OCI-LY3 (cell line): ENCODE data around the gene IFNLR1.

Experiments
- H2AFZ ChIP-seq: fragments of 200-600, 300-600 bp; shearing (Covaris generic); 2 replicates; pipeline ENCODE4 v1.6.0; 2014; ENCODE audit warnings: antibody characterized with exemption, low read depth, low read length
- H3K27ac ChIP-seq: fragments of 200-600, 300-600 bp; sonication (generic); 2 replicates; pipeline ENCODE4 v1.5.1; 2014; ENCODE audit warnings: mild to moderate bottlenecking, low read length, moderate library complexity, mixed read lengths
- H3K27me3 ChIP-seq: fragments of 200-600, 300-600 bp; sonication (generic); 2 replicates; pipeline ENCODE4 v1.6.1; 2014; ENCODE audit warnings: low read depth, low read length, mixed read lengths
- H3K36me3 ChIP-seq: fragments of 200-600, 300-600 bp; sonication (generic); replicated peaks from 2 replicates; pipeline ENCODE3; 2014; ENCODE audit warnings: low read depth, low read length, mixed read lengths
- H3K4me1 ChIP-seq: fragments of 300-600, 200-600 bp; sonication (generic); 2 replicates; pipeline ENCODE4 v1.6.1; 2014; ENCODE audit warnings: low read length, mixed read lengths
- H3K4me2 ChIP-seq: fragments of 200-600, 300-600 bp; sonication (generic); 2 replicates; pipeline ENCODE4 v1.6.1; 2014; ENCODE audit warnings: low read length, mixed read lengths
- H3K4me3 ChIP-seq: fragments of 300-600, 200-600 bp; sonication (generic); 2 replicates; pipeline ENCODE4 v1.5.1; 2014; ENCODE audit warnings: antibody characterized with exemption, mild to moderate bottlenecking, low read length, moderate library complexity
- H3K79me2 ChIP-seq: fragments of 300-600, 200-600 bp; shearing (Covaris generic); 2 replicates; pipeline ENCODE4 v1.6.1; 2014; ENCODE audit warnings: mild to moderate bottlenecking, low read length, mixed read lengths
- H3K9ac ChIP-seq: fragments of 300-600, 200-600 bp; shearing (Covaris generic); 2 replicates; pipeline ENCODE4 v1.6.0; 2014; ENCODE audit warnings: mild to moderate bottlenecking, low read length, moderate library complexity
- H3K9me3 ChIP-seq: fragments of 200-600, 300-600 bp; shearing (Covaris generic); 2 replicates; pipeline ENCODE4 v1.6.1; 2014; ENCODE audit warnings: low read length, mixed read lengths; ENCODE audit not compliant: insufficient read depth
- H4K20me1 ChIP-seq: fragments of 200-600, 300-600 bp; sonication (generic); 2 replicates; pipeline ENCODE4 v1.6.1; 2016; ENCODE audit warnings: low read length, mixed read lengths; ENCODE audit not compliant: insufficient read depth
- EZH2phosphoT487 ChIP-seq: fragments of 200-600 bp; shearing (Covaris generic); IDR thresholded peaks from 2 replicates; pipeline ENCODE4 v1.6.1; 2018; ENCODE audit warnings: antibody characterized with exemption, mixed run types, low read depth
- TF ChIP-seq, protein P1 (sequence below): fragments of 200-600, 300-600 bp; sonication (generic); IDR thresholded peaks from 2 replicates; pipeline ENCODE4 v1.5.1; 2014; ENCODE audit warnings: antibody characterized with exemption, low read length, low read depth

The IFNLR1 gene

DNA sequence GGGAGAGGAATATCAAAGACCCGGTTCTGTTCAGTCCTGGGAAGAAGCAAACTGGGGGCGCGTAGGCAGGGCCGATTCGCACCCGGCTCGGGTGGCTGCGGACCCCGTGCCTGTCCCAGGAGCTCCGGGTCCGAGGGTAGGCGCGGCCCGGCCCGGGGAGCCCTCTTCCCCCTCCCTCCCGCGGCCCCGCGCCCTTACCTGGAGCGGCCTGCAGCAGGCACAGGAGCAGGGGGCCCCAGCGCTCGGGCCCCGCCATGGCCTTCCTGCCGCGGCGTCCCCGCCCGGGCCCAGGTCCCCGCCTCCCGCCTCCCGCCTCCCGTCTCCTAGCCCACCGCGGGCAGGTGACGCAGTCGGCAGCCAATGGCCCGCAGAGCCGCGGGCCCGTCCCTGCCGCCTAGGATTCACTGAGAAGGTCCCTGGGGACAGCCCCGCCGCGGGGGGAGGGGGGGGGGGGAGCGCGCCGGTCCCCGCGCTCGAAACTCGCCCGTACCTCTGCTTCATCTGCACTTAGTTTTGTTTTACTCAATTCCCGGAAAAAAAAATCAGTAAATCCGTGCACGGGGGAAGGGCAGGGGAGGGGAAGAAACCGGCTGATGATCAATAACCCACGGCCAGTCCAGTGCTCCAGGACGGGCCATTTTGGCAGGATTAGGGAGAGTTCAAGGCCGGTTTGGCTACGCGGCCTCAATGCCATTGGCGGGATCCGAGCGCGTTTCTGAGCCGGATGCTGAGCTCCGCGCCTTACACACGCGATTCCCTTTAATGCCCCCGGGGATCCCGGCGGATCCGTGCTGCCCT, at the start of gene IFNLR1:
Gene IFNLR1, minus strand, starts transcription at position 297 of the 798 bp plus-strand sequence. Its CDS starts 41 bp downstream, at position 256.
- peak within 1 kb of the TSS; percentile 99 for H3K9ac ChIP-seq
- peaks cover 28% of the 10 kb centered on the region for H3K36me3 ChIP-seq
- no peaks in the 10 kb centered on the region for H3K9me3 ChIP-seq
- H3K4me1 ChIP-seq: peaks cover 73% of the 10 kb centered on the region
- no peaks in the 10 kb centered on the region for H3K27me3 ChIP-seq
- TF ChIP-seq EZH2phosphoT487: no peak
- TF ChIP-seq, protein P1, sequence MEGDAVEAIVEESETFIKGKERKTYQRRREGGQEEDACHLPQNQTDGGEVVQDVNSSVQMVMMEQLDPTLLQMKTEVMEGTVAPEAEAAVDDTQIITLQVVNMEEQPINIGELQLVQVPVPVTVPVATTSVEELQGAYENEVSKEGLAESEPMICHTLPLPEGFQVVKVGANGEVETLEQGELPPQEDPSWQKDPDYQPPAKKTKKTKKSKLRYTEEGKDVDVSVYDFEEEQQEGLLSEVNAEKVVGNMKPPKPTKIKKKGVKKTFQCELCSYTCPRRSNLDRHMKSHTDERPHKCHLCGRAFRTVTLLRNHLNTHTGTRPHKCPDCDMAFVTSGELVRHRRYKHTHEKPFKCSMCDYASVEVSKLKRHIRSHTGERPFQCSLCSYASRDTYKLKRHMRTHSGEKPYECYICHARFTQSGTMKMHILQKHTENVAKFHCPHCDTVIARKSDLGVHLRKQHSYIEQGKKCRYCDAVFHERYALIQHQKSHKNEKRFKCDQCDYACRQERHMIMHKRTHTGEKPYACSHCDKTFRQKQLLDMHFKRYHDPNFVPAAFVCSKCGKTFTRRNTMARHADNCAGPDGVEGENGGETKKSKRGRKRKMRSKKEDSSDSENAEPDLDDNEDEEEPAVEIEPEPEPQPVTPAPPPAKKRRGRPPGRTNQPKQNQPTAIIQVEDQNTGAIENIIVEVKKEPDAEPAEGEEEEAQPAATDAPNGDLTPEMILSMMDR: no peak
- H4K20me1 ChIP-seq: peaks cover 29% of the 10 kb centered on the region
- peak within 1 kb of the TSS; percentile 100 for H3K27ac ChIP-seq
- H3K4me3 ChIP-seq: peak within 1 kb of the TSS; percentile 98
- H2AFZ ChIP-seq: no peak within 1 kb of the TSS
- peaks cover 55% of the 10 kb centered on the region for H3K79me2 ChIP-seq
- H3K4me2 ChIP-seq: peak within 1 kb of the TSS; percentile 90

DNA sequence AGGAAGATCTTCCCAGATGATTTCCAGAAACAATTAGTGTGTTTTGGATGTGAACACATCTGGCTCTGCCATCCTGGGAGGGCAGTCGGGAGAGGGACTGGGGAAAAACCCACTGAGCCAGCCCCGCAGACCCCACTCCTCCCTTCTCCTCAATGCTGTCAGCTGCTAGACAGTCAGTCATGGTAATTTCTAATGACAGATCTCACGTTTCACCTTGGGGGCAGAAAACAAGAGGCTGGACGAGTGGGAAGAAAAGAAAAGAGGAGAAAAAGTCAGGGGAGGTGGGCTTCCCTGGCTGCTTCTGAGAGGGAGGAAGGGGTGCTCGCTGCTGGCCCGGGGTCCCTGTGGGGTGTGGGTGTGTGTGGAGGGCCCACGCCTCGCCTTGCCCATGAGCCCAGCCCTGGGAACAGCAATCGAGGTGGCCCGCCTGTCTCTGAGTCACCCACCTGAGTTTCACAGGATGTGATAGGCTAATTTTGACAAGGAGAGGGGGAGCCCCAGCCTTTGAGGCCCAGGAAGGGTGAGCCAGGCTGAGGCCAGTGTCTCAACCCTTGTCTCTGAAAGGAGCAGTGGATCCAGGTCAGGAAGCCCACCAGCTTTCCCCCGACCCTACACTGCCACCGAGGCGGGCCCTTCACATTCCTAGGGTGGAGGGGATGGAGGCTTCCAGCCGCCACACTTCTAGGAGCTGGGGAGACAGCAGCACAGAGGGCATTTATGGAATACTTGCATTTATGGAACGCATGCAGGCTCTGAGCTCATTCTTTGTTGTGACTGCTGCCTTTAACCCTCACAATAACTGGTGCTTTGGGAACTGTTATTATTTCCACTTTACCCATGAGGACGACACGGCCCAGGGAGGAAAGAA, 49.1 kb upstream of the IFNLR1 start:
- Histone ChIP-seq H4K20me1 (no peaks in the 10 kb centered on the region), H3K9me3 (no peaks in the 10 kb centered on the region), H3K36me3 (no peaks in the 10 kb centered on the region), H3K9ac (peak overlapping the region; percentile 64; the same call in 1 of the 2 replicates), H3K4me3 (peak overlapping the region; percentile 66), H3K4me2 (peak overlapping the region; percentile 88), H3K27me3 (no peaks in the 10 kb centered on the region), H2AFZ (peak overlapping the region; percentile 38; the same call in 1 of the 2 replicates), H3K27ac (peak overlapping the region; percentile 62), H3K79me2 (no peaks in the 10 kb centered on the region), H3K4me1 (peaks cover 43% of the 10 kb centered on the region)
- TF ChIP-seq EZH2phosphoT487: no peak
- TF ChIP-seq, protein P1: no peak

DNA sequence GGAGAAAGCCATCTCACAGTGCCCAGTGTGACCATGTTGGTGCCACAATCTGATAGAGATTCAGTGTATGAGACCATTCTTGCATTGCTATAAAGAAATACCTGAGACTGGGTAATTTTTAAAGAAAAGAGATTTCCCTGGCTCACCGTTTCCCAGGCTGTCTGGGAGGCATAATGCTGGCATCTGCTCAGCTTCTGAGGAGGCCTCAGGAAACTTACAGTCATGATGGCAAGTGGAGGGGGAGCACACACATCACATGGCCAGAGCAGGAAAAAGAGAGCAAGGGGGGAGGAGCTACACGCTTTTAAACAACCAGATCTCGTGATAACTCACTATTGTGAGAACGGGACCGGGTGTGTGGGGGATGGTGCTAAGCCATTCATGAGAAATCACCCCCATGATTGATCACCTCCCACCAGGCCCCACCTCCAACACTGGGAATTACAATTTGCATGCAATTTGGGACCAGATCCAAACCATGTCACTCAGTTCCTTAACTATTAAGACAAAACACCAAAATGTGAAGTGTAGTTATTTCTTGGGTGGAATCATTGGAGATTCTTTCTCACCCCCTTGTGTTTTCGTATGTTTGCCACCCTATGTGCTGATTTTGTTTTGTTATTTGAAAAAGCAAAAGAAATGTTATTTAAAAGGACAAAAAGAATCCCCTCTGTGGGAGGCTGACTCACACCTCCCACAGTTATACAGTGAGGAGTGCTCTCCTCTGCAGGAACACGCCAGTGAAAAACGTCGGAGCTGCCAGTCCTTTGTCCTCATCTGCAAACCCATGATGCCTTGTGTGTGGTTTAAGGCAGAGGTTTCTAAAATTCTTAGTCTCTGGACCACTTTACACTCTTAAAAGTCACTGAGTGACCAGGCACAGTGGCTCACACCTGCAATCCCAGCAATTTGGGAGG, 46.9 kb upstream of the IFNLR1 start:
- no peak overlapping the region for H3K9ac ChIP-seq
- no peak overlapping the region for H3K4me2 ChIP-seq
- no peaks in the 10 kb centered on the region for H4K20me1 ChIP-seq
- H3K4me1 ChIP-seq: peaks cover 48% of the 10 kb centered on the region
- no peaks in the 10 kb centered on the region for H3K36me3 ChIP-seq
- no peak overlapping the region for H3K4me3 ChIP-seq
- H3K9me3 ChIP-seq: no peaks in the 10 kb centered on the region
- no peak overlapping the region for H3K27ac ChIP-seq
- TF ChIP-seq, protein P1: no peak
- no peak for TF ChIP-seq EZH2phosphoT487
- no peaks in the 10 kb centered on the region for H3K79me2 ChIP-seq
- no peak overlapping the region for H2AFZ ChIP-seq
- H3K27me3 ChIP-seq: no peaks in the 10 kb centered on the region
